A549 (cell line): ENCODE results near the gene PLXNA1.

Experiments
- CTCF ChIP-seq: fragments of >200 bp; sonication (Bioruptor Twin); formaldehyde crosslinking; IDR thresholded peaks from 3 replicates; pipeline ENCODE4 v1.5.1; 2016
- EP300 ChIP-seq, 2 experiments: fragments of >200 bp; sonication (Bioruptor Twin); formaldehyde crosslinking; IDR thresholded peaks; 2 replicates in 1 of 2; 3 replicates in 1 of 2; pipeline ENCODE4 v1.6.1; 2016 to 2017
- JUN ChIP-seq, 2 experiments: fragments of >200 bp; sonication (Bioruptor Twin); formaldehyde crosslinking; IDR thresholded peaks; 2 replicates in 1 of 2; 3 replicates in 1 of 2; pipeline ENCODE4 v1.6.1; 2016 to 2017
- MYC ChIP-seq: IDR thresholded peaks from 2 replicates; pipeline ENCODE4 v1.6.1; 2012; ENCODE audit warnings: mild to moderate bottlenecking, inconsistent platforms, low read length, improper control_type of control experiment, borderline replicate concordance
- POLR2A ChIP-seq: IDR thresholded peaks from 2 replicates; pipeline ENCODE4 v1.6.1; 2012; ENCODE audit warnings: mild to moderate bottlenecking, low read length
- REST ChIP-seq: fragments of 200-600 bp; sonication (generic); IDR thresholded peaks from 2 replicates; pipeline ENCODE4 v1.6.1; 2016; ENCODE audit warnings: antibody characterized with exemption, mild to moderate bottlenecking, moderate library complexity
- ZNF302 ChIP-seq: fragments of 250-450 bp; sonication (Bioruptor Pico); IDR thresholded peaks from 2 replicates; pipeline ENCODE4 v1.9.0; 2021; ENCODE audit warnings: inconsistent platforms, mild to moderate bottlenecking, moderate library complexity
- ZSCAN20 ChIP-seq: fragments of 250-450 bp; sonication (Bioruptor Pico); IDR thresholded peaks from 2 replicates; pipeline ENCODE4 v1.8.0; 2022; ENCODE audit warnings: mild to moderate bottlenecking, moderate library complexity

GRCh38 chr3:127016043-127016343 is 33.1 kb downstream of the PLXNA1 start:
- TF ChIP-seq ZNF302 (CRISPR knock-in tag): no peak
- TF ChIP-seq CTCF: no peak
- no peak for TF ChIP-seq EP300 (IDR thresholded peaks at IDR 0.05)
- TF ChIP-seq JUN (IDR thresholded peaks at IDR 0.05): no peak
- no peak for TF ChIP-seq MYC
- TF ChIP-seq POLR2A: no peak
- TF ChIP-seq ZSCAN20 (CRISPR knock-in tag): no peak
- TF ChIP-seq REST: no peak
